Osteoblast (primary cell): Measurements from ENCODE around the gene MAP2K1. TPM values are rescaled to one million over a fixed set of nuclear protein-coding genes. Genes with fewer than 3 reads are reported as not detected.
"Not testable (repeated sequence)": the region's sequence is repeated elsewhere in the genome, so short reads cannot be mapped to it uniquely, and the experiment has no call there.

Source experiments
- DNase-seq: peaks from one replicate; pipeline ENCODE4 v3.0.0; 2011; ENCODE audit warnings: low spot score, mixed read lengths; ENCODE audit not compliant: insufficient read length; ENCODE audit errors: missing footprints
- H2AFZ ChIP-seq: 2 replicates; pipeline ENCODE4 v1.6.0; 2011; ENCODE audit warnings: mild to moderate bottlenecking, low read length
- H3K27ac ChIP-seq: 2 replicates; pipeline ENCODE4 v1.5.1; 2011; ENCODE audit warnings: mild to moderate bottlenecking, low read depth, low read length, moderate library complexity
- H3K27me3 ChIP-seq: 2 replicates; pipeline ENCODE4 v1.6.0; 2012; ENCODE audit warnings: mild to moderate bottlenecking, control low read depth, inconsistent platforms, low read length, moderate library complexity; ENCODE audit not compliant: insufficient read depth
- H3K36me3 ChIP-seq: 2 replicates; pipeline ENCODE4 v1.5.1; 2011; ENCODE audit warnings: mild to moderate bottlenecking, low read length, control low read depth, moderate library complexity; ENCODE audit not compliant: insufficient read depth
- H3K4me1 ChIP-seq: 2 replicates; pipeline ENCODE4 v1.5.1; 2011; ENCODE audit warnings: mild to moderate bottlenecking, low read length, control low read depth, moderate library complexity; ENCODE audit not compliant: insufficient read depth
- H3K4me2 ChIP-seq: 2 replicates; pipeline ENCODE4 v1.6.0; 2011; ENCODE audit warnings: mild to moderate bottlenecking, low read length; ENCODE audit not compliant: insufficient read depth
- H3K4me3 ChIP-seq: fragments of 200-600 bp; sonication (generic); 3 replicates; pipeline ENCODE4 v1.5.1; 2012; ENCODE audit warnings: mild to moderate bottlenecking, low read length, inconsistent platforms; ENCODE audit not compliant: insufficient read depth
- H3K79me2 ChIP-seq: 2 replicates; pipeline ENCODE4 v1.6.0; 2012; ENCODE audit warnings: mild to moderate bottlenecking, low read length, control low read depth, inconsistent platforms; ENCODE audit not compliant: insufficient read depth
- H3K9me3 ChIP-seq: 2 replicates; pipeline ENCODE4 v1.5.1; 2011; ENCODE audit warnings: low read depth, low read length, control low read depth
- H4K20me1 ChIP-seq: 2 replicates; pipeline ENCODE4 v1.6.0; 2012; ENCODE audit warnings: mild to moderate bottlenecking, low read length, control low read depth; ENCODE audit not compliant: insufficient read depth
- CTCF ChIP-seq: IDR thresholded peaks from 2 replicates; pipeline ENCODE4 v1.5.1; 2011; ENCODE audit warnings: mild to moderate bottlenecking, low read depth, low read length, moderate library complexity; ENCODE audit errors: extremely low read depth
- total RNA-seq: library from RNA; depleted of rRNA; stranded (reverse); fragments of >200 nt; gene quantifications from 2 replicates; pipeline ENCODE4 v1.2.3, GENCODE V29; 2012

MAP2K1 gene
- total RNA-seq, 1 donor, result 19.2 TPM

GRCh38 chr15:66462627-66463026 lies 75.9 kb downstream of the MAP2K1 start:
- Histone ChIP-seq H3K4me1 (peaks cover 4% of the 10 kb centered on the region), H3K27me3 (no peaks in the 10 kb centered on the region), H3K4me3 (no peak overlapping the region), H3K9me3 (no peaks in the 10 kb centered on the region), H3K79me2 (no peaks in the 10 kb centered on the region), H4K20me1 (peaks cover 4% of the 10 kb centered on the region), H3K4me2 (no peak overlapping the region), H3K27ac (no peak overlapping the region), H2AFZ (no peak overlapping the region), H3K36me3 (peaks cover 10% of the 10 kb centered on the region)
- peak; percentile 21 for DNase-seq
- TF ChIP-seq CTCF, result no peak

GRCh38 chr15:66465294-66465693 lies 78.6 kb downstream of the MAP2K1 start:
- H3K36me3 ChIP-seq, H3K4me1 ChIP-seq, DNase-seq: not testable (repeated sequence)

GRCh38 chr15:66467162-66468040 lies 80.7 kb downstream of the MAP2K1 start:
- H3K9me3 ChIP-seq, H3K36me3 ChIP-seq, H4K20me1 ChIP-seq, H3K4me3 ChIP-seq, H2AFZ ChIP-seq, H3K4me1 ChIP-seq, H3K27me3 ChIP-seq, H3K4me2 ChIP-seq, H3K27ac ChIP-seq, DNase-seq, H3K79me2 ChIP-seq: not testable (repeated sequence)

More at GRCh38 chr15:66465294-66465693, 78.6 kb downstream of the MAP2K1 start:
- not testable (repeated sequence) for H4K20me1 ChIP-seq, H3K9me3 ChIP-seq, H3K4me3 ChIP-seq, H3K27ac ChIP-seq, H2AFZ ChIP-seq, H3K27me3 ChIP-seq, H3K4me2 ChIP-seq, H3K79me2 ChIP-seq

- not testable (repeated sequence) for H3K79me2 ChIP-seq, H3K4me3 ChIP-seq, H3K9me3 ChIP-seq, H3K4me2 ChIP-seq, H3K27ac ChIP-seq, H4K20me1 ChIP-seq, H3K27me3 ChIP-seq, H3K36me3 ChIP-seq, H2AFZ ChIP-seq, DNase-seq
- peaks cover 12% of the 10 kb centered on the region for H3K4me1 ChIP-seq
Observed at GRCh38 chr15:66470825-66471224, 84.1 kb downstream of the MAP2K1 start.

- Histone ChIP-seq H3K4me2 (peak overlapping the region; percentile 12), H3K36me3 (peaks cover 3% of the 10 kb centered on the region), H3K4me1 (peaks cover 12% of the 10 kb centered on the region), H3K9me3 (no peaks in the 10 kb centered on the region), H2AFZ (no peak overlapping the region), H3K4me3 (no peak overlapping the region), H4K20me1 (peaks cover 3% of the 10 kb centered on the region), H3K27ac (peak overlapping the region; percentile 32), H3K27me3 (no peaks in the 10 kb centered on the region), H3K79me2 (no peaks in the 10 kb centered on the region)
- TF ChIP-seq CTCF, result no peak
- DNase-seq, result no peak
Observed at GRCh38 chr15:66472176-66472999, 85.7 kb downstream of the MAP2K1 start.
